ENCODE results near the gene CCDC126. TPM values are rescaled to one million over a fixed set of nuclear protein-coding genes. Genes with fewer than 3 reads are reported as not detected.
"Not testable (repeated sequence)": the region's sequence is repeated elsewhere in the genome, so short reads cannot be mapped to it uniquely, and the experiment has no call there.

Gene CCDC126
- total and polyA plus RNA-seq, 11 donors, result 4.2 to 13.7 (median 9.7) TPM

- peaks cover 0 to 19% (median 7%) of the 10 kb centered on the region in 12 donors for H3K4me1 ChIP-seq
- no peak for TF ChIP-seq POLR2A (IDR thresholded peaks at IDR 0.05)
- no peak for TF ChIP-seq CTCF (IDR thresholded peaks at IDR 0.05)
- peak overlapping the region; percentile 53 to 86 (median 82) for H3K27ac ChIP-seq
- 6% methylated on average over 40 to 42 of the region's 42 CpGs for WGBS, 4 donors
- H3K27me3 ChIP-seq, result no peaks in the 10 kb centered on the region
- ATAC-seq (peak; percentile 68 to 80 (median 70)), DNase-seq (peak; percentile 66 to 74 (median 69))
- H3K36me3 ChIP-seq, result peaks cover 0 to 5% (median 0%) of the 10 kb centered on the region in 9 donors
- peak overlapping the region; percentile 60 to 96 (median 84) for H3K4me3 ChIP-seq
- H3K9me3 ChIP-seq, result no peaks in the 10 kb centered on the region
- intact Hi-C loops (cut with DNase I), result loop anchor here in 9 of 10 donors (1.0 to 5.0 kb wide), 5 partner anchors 82 to 148 kb away; partner anchors contain the start of gene CCDC126 (in 7 of the 9)
These were observed 83.5 kb downstream of the CCDC126 start for GRCh38 chr7:23680414-23681405.

- not testable (repeated sequence) for H3K27ac ChIP-seq, H3K27me3 ChIP-seq, H3K9me3 ChIP-seq, DNase-seq, H3K4me3 ChIP-seq, ATAC-seq
- intact Hi-C loops (cut with DNase I), result loop anchor here in 5 of 10 donors (5.0 kb wide), 1 partner anchor 87 kb away; the partner anchor contains the start of gene CCDC126 (in 5 of the 5)
- Histone ChIP-seq H3K36me3 (peaks cover 0 to 17% (median under 1%) of the 10 kb centered on the region in 9 donors), H3K4me1 (peaks cover 0 to 25% (median 8%) of the 10 kb centered on the region in 12 donors)
- WGBS, 4 donors, result 70 to 92% (median 83%) methylated on average over 6 of the region's 6 CpGs
These were observed 86.9 kb downstream of the CCDC126 start for GRCh38 chr7:23684041-23684440.

- no peak for TF ChIP-seq CTCF (IDR thresholded peaks at IDR 0.05)
- TF ChIP-seq POLR2A (IDR thresholded peaks at IDR 0.05), result no peak
- WGBS, 4 donors, result 44 to 61% (median 50%) methylated on average over 3 of the region's 3 CpGs
- H3K36me3 ChIP-seq, result peaks cover 0 to 33% (median 8%) of the 10 kb centered on the region in 9 donors
- H3K4me1 ChIP-seq, result peaks cover 0 to 25% (median 8%) of the 10 kb centered on the region in 12 donors
- intact Hi-C loops (cut with DNase I), result no loop called here
- no peaks in the 10 kb centered on the region for H3K27me3 ChIP-seq
- ATAC-seq (peak in 2 of 4 donors; percentile 18 to 56), DNase-seq (no peak)
- H3K9me3 ChIP-seq, result no peaks in the 10 kb centered on the region
- peak overlapping the region in 1 of 12 donors; percentile 22 for H3K27ac ChIP-seq
- no peak overlapping the region for H3K4me3 ChIP-seq
These were observed 88.5 kb downstream of the CCDC126 start for GRCh38 chr7:23685731-23686130.

GRCh38 chr7:23687011-23687410 is 89.8 kb downstream of the CCDC126 start:
- TF ChIP-seq POLR2A (IDR thresholded peaks at IDR 0.05), result no peak
- no peak for TF ChIP-seq CTCF (IDR thresholded peaks at IDR 0.05)
- Histone ChIP-seq H3K27me3 (no peaks in the 10 kb centered on the region), H3K9me3 (no peaks in the 10 kb centered on the region), H3K4me3 (no peak overlapping the region), H3K27ac (no peak overlapping the region), H3K4me1 (peaks cover 0 to 14% (median 0%) of the 10 kb centered on the region in 12 donors), H3K36me3 (peaks cover 0 to 45% (median 21%) of the 10 kb centered on the region in 9 donors)
- intact Hi-C loops (cut with DNase I), result no loop called here
- 42 to 61% (median 55%) methylated on average over 2 of the region's 2 CpGs for WGBS, 4 donors
- DNase-seq (peak in 1 of 5 donors; percentile 38), ATAC-seq (peak in 3 of 4 donors; percentile 45 to 64 (median 46))
